MCF 10A (cell line): ENCODE results near the gene XXYLT1. TPM values are rescaled to one million over a fixed set of nuclear protein-coding genes. Genes with fewer than 3 reads are reported as not detected.
A peak's percentile ranks its signal among the peaks of the same experiment; 100 is the strongest.

ENCODE experiments used
- Bru-seq: library from RNA; stranded (reverse); fragments of 400-500 nt; gene quantifications from one replicate; lab custom pipeline; 2021; lab: Mats Ljungman, UMichigan
- BruChase-seq, 2 experiments: library from RNA; stranded (reverse); fragments of 400-500 nt; gene quantifications; one replicate each; lab custom pipeline; 2021; lab: Mats Ljungman, UMichigan
- BruUV-seq: library from RNA; stranded (reverse); fragments of 400-500 nt; replicated peaks from 2 replicates; lab custom pipeline; 2021; lab: Mats Ljungman, UMichigan
- CTCF ChIA-PET: fragments of 300-600 bp; sonication (Branson Sonifier 250); formaldehyde crosslinking; extraction: SDS; loops from one replicate; lab custom pipeline; 2021; ENCODE audit warnings: antibody characterized with exemption, inconsistent platforms; lab: Yijun Ruan, JAX
- POLR2A ChIA-PET: fragments of 300-600, 350-650 bp; sonication (Branson Sonifier 250); formaldehyde crosslinking; extraction: SDS; loops from one replicate; lab custom pipeline; 2020; ENCODE audit warnings: antibody characterized with exemption, inconsistent platforms; lab: Yijun Ruan, JAX
- DNase-seq: peaks from one replicate; pipeline ENCODE4 v3.0.0-alpha.2; 2018; ENCODE audit not compliant: unreplicated experiment
- H3K27ac Mint-ChIP-seq: one replicate; pipeline ENCODE4 v1.8.0; 2022; ENCODE audit warnings: mild to moderate bottlenecking, low read depth, mixed read lengths; ENCODE audit not compliant: unreplicated experiment
- H3K27me3 Mint-ChIP-seq: one replicate; pipeline ENCODE4 v1.8.0; 2022; ENCODE audit warnings: mixed read lengths; ENCODE audit not compliant: insufficient read depth, unreplicated experiment
- H3K36me3 Mint-ChIP-seq: one replicate; pipeline ENCODE4 v1.8.0; 2022; ENCODE audit warnings: mild to moderate bottlenecking, moderate library complexity, mixed read lengths; ENCODE audit not compliant: insufficient read depth, unreplicated experiment
- H3K4me1 Mint-ChIP-seq: one replicate; pipeline ENCODE4 v1.8.0; 2022; ENCODE audit warnings: mixed read lengths; ENCODE audit not compliant: insufficient read depth, unreplicated experiment
- H3K4me3 Mint-ChIP-seq: one replicate; pipeline ENCODE4 v1.8.0; 2022; ENCODE audit warnings: mild to moderate bottlenecking, moderate library complexity, mixed read lengths; ENCODE audit not compliant: unreplicated experiment
- H3K9me3 Mint-ChIP-seq: one replicate; pipeline ENCODE4 v1.8.0; 2022; ENCODE audit warnings: mixed read lengths; ENCODE audit not compliant: unreplicated experiment
- intact Hi-C: fragments of 100-400 bp; cut with micrococcal nuclease; formaldehyde crosslinking; loops from 2 replicates; pipeline ENCODE4 v1.14.1; 2022
- long read RNA-seq: library from polyadenylated mRNA; stranded (forward); transcript quantifications from one replicate; pipeline ENCODE4 v2.0.0, GENCODE V29; 2022
- total RNA-seq: library from RNA; stranded (reverse); gene quantifications from 2 replicates; pipeline ENCODE4 v1.2.3, GENCODE V29; 2022
- TF ChIP-seq, protein P1 (sequence below): fragments of 200-600 bp; IDR thresholded peaks from one replicate; pipeline ENCODE4 v1.8.0; 2022; ENCODE audit warnings: antibody characterized with exemption, mild to moderate bottlenecking; ENCODE audit not compliant: unreplicated experiment

The XXYLT1 gene
- total RNA-seq (10.0 and 10.9 TPM in 2 replicates), Bru-seq, nascent RNA (percentile 54 among the genes with signal in this experiment), BruChase-seq, experiment 1, labeled RNA remaining after a 6-hour chase (percentile 50 among the genes with signal in this experiment), BruChase-seq, experiment 2, labeled RNA remaining after a 2-hour chase (percentile 48 among the genes with signal in this experiment)
- long read RNA-seq, transcript XXYLT1-201 (4 exons, 2,727 nt) = major isoform, 8 of 12 reads
- long read RNA-seq, partial matches to known transcripts = 1 of 12 reads
- long read RNA-seq, other reads (novel, unspliced or antisense) = 3 of 12 reads

DNA sequence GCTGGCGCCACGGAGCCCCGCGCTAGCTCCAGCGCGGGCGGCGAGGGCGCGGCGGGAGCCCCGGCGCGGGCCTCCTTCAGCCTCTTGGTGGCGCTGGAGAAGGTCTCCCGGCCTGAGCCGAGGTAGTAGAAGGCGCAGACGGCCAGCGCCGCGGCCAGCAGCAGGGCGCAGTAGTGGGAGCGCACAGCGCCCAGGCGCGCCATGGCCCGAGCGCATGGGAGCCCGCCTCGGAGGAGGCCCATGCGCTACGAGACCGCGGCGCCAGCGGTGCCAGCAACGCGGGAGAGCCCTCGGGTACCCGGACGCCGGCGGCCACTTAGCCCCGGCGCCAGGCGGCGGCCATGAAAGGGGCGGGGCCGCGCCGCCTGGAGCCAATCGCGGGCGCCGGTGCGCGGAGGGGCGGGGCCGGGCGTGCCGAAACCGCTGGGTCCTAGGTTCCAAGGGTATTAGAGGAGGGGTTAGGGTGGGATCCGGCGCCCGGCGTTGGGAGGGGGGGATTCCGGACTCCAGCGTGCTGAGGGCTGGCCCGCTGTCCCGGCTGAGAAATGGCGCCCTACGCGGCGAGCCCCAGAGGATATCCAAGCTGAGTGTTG, at the start of gene XXYLT1:
TSS of gene XXYLT1 (minus strand) at position 343 of the 593 bp plus-strand sequence. CDS start at position 242, 101 bp downstream.
- TF ChIP-seq, protein P1, sequence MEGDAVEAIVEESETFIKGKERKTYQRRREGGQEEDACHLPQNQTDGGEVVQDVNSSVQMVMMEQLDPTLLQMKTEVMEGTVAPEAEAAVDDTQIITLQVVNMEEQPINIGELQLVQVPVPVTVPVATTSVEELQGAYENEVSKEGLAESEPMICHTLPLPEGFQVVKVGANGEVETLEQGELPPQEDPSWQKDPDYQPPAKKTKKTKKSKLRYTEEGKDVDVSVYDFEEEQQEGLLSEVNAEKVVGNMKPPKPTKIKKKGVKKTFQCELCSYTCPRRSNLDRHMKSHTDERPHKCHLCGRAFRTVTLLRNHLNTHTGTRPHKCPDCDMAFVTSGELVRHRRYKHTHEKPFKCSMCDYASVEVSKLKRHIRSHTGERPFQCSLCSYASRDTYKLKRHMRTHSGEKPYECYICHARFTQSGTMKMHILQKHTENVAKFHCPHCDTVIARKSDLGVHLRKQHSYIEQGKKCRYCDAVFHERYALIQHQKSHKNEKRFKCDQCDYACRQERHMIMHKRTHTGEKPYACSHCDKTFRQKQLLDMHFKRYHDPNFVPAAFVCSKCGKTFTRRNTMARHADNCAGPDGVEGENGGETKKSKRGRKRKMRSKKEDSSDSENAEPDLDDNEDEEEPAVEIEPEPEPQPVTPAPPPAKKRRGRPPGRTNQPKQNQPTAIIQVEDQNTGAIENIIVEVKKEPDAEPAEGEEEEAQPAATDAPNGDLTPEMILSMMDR = peak; percentile 49
- H3K4me3 Mint-ChIP-seq = peak within 1 kb of the TSS; percentile 81

DNA sequence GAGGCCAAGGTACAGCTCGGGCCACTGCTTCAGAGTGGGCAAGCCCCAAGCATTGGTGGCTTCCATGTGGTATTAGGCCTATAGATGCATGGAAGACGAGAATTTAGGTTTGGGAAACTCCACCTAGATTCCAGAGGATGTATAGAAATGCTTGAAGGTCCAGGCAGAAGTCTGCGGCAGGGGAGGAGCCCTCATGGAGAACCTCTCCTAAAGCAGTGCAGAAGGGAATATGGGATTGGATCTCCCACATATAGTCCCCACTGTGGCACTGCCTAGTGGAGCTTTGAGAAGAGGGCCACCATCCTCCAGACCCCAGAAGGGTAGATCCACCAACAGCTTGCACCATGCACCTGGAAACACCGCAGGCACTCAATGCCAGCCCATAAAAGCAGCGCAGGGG, 48.1 kb upstream of the XXYLT1 start:
- Mint-ChIP-seq H3K4me3 (no peak overlapping the region), H3K27ac (no peak overlapping the region), H3K36me3 (peaks cover 31% of the 10 kb centered on the region), H3K27me3 (no peaks in the 10 kb centered on the region), H3K9me3 (no peaks in the 10 kb centered on the region), H3K4me1 (no peaks in the 10 kb centered on the region)
- CTCF ChIA-PET = no interaction called here
- intact Hi-C loops = no loop called here
- BruUV-seq = no TSS peak
- TF ChIP-seq, protein P1 = no peak
- no peak for DNase-seq
- POLR2A ChIA-PET = no interaction called here

More for the DNA sequence above, at the start of gene XXYLT1:
- H3K36me3 Mint-ChIP-seq = no peaks in the 10 kb centered on the region
- no peaks in the 10 kb centered on the region for H3K27me3 Mint-ChIP-seq
- peaks cover 27% of the 10 kb centered on the region for H3K4me1 Mint-ChIP-seq
- ChIA-PET CTCF (interaction anchor here (0.5 to 8.3 kb wide), 68 partner anchors 9 to 1018 kb away, joined by 3 to 154 read pairs (median 4); partner anchors contain the start of genes FAM43A, LSG1 and TMEM44), POLR2A (interaction anchor here (0.6 to 3.1 kb wide), 22 partner anchors 16 to 603 kb away, joined by 3 to 54 read pairs (median 4); partner anchors contain the start of genes ACAP2, FAM43A, LSG1 and PPP1R2)
- intact Hi-C loops = loop anchor here (1.0 kb wide), 2 partner anchors 172 to 251 kb away; partner anchors contain the start of gene ACAP2
- no TSS peak for BruUV-seq
- no peaks in the 10 kb centered on the region for H3K9me3 Mint-ChIP-seq
- peak; percentile 84 for DNase-seq
- peak within 1 kb of the TSS; percentile 69 for H3K27ac Mint-ChIP-seq

DNA sequence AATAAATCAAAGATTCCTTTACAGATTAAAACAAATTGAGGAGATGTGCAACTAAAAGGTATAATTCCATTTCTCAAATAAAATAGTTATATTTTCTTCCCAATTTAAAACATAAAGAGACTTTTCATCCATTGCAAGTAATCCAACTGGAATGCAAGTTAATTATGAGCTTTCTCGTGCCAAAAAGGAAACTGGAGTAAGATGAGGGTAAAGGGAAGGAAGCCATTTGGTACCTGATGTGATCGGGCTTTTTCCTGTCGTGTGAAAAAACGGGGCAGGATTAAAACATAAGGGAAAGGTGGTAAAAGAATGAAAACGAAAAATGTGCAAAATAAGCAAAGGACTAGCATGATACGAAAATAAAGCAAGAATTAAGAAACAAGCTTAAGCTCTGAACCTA, 41.8 kb upstream of the XXYLT1 start:
- no peaks in the 10 kb centered on the region for H3K36me3 Mint-ChIP-seq
- TF ChIP-seq, protein P1 = no peak
- H3K9me3 Mint-ChIP-seq = no peaks in the 10 kb centered on the region
- no peaks in the 10 kb centered on the region for H3K27me3 Mint-ChIP-seq
- no peak for DNase-seq
- H3K27ac Mint-ChIP-seq = no peak overlapping the region
- H3K4me1 Mint-ChIP-seq = no peaks in the 10 kb centered on the region
- no peak overlapping the region for H3K4me3 Mint-ChIP-seq
- no TSS peak for BruUV-seq
- ChIA-PET CTCF (interaction anchor here (0.7 kb wide), 1 partner anchor 42 kb away, joined by 3 read pairs; no protein-coding TSS in a partner anchor), POLR2A (no interaction called here)
- intact Hi-C loops = no loop called here

GRCh38 chr3:195307711-195308110, 36.8 kb upstream of the XXYLT1 start:
- ChIA-PET CTCF (interaction anchor here (0.6 to 0.7 kb wide), 2 partner anchors 58 to 616 kb away, joined by 3 read pairs; no protein-coding TSS in a partner anchor), POLR2A (interaction anchor here (0.5 kb wide), 1 partner anchor 115 kb away, joined by 3 read pairs; no protein-coding TSS in a partner anchor)
- no peak for DNase-seq
- Mint-ChIP-seq H3K4me3 (no peak overlapping the region), H3K27ac (no peak overlapping the region), H3K4me1 (no peaks in the 10 kb centered on the region), H3K36me3 (peaks cover 5% of the 10 kb centered on the region), H3K27me3 (no peaks in the 10 kb centered on the region), H3K9me3 (no peaks in the 10 kb centered on the region)
- intact Hi-C loops = no loop called here
- BruUV-seq = no TSS peak
- TF ChIP-seq, protein P1 = no peak
